ENCODE measurements around the gene IL1RAPL1.

- TF ChIP-seq CTCF (conservative IDR thresholded peaks at IDR 0.05) (no peak), ZFX (IDR thresholded peaks at IDR 0.05) (no peak)
These were observed 452.9 kb downstream of the IL1RAPL1 start for GRCh38 chrX:29040160-29040559.

Data from C4-2B (cell line).